Ishikawa (cell line): ENCODE measurements around the gene HSD11B1.

Source experiments
- CEBPB ChIP-seq: IDR thresholded peaks from 2 replicates; pipeline ENCODE4 v1.6.1; 2012
- CREB1 ChIP-seq: IDR thresholded peaks from 2 replicates; pipeline ENCODE4 v1.6.1; 2012; ENCODE audit warnings: low read depth
- EGR1 ChIP-seq: IDR thresholded peaks from 2 replicates; pipeline ENCODE4 v1.6.1; 2012
- EP300 ChIP-seq: IDR thresholded peaks from 2 replicates; pipeline ENCODE4 v1.6.1; 2012; ENCODE audit warnings: borderline replicate concordance
- FOXM1 ChIP-seq: IDR thresholded peaks from 2 replicates; pipeline ENCODE4 v1.6.1; 2012; ENCODE audit warnings: low read depth, borderline replicate concordance
- MAX ChIP-seq: IDR thresholded peaks from 2 replicates; pipeline ENCODE4 v1.6.1; 2012
- NFIC ChIP-seq: IDR thresholded peaks from 2 replicates; pipeline ENCODE4 v1.6.1; 2012
- RAD21 ChIP-seq: IDR thresholded peaks from 2 replicates; pipeline ENCODE4 v1.6.1; 2012; ENCODE audit warnings: low read depth
- REST ChIP-seq: IDR thresholded peaks from 2 replicates; pipeline ENCODE4 v1.6.1; 2012; ENCODE audit warnings: low read depth, mild to moderate bottlenecking
- TAF1 ChIP-seq: IDR thresholded peaks from 2 replicates; pipeline ENCODE4 v1.6.1; 2012; ENCODE audit warnings: low read depth, mild to moderate bottlenecking
- TCF12 ChIP-seq: IDR thresholded peaks from 2 replicates; pipeline ENCODE4 v1.6.1; 2012; ENCODE audit warnings: low read depth
- TEAD4 ChIP-seq: IDR thresholded peaks from 2 replicates; pipeline ENCODE4 v1.6.1; 2012
- USF1 ChIP-seq: IDR thresholded peaks from 2 replicates; pipeline ENCODE4 v1.6.1; 2012
- YY1 ChIP-seq: IDR thresholded peaks from 2 replicates; pipeline ENCODE4 v1.6.1; 2012; ENCODE audit warnings: low read depth
- ZBTB7A ChIP-seq: IDR thresholded peaks from 2 replicates; pipeline ENCODE4 v1.6.1; 2012; ENCODE audit warnings: low read depth

HSD11B1 gene

GRCh38 chr1:209723265-209723664 is 18.6 kb downstream of the HSD11B1 start:
- no peak for TF ChIP-seq ZBTB7A
- TF ChIP-seq TEAD4 = no peak

- TF ChIP-seq CEBPB (no peak), MAX (no peak), RAD21 (no peak), TAF1 (no peak), TCF12 (no peak), ZBTB7A (no peak), YY1 (no peak), CREB1 (no peak), TEAD4 (no peak), FOXM1 (no peak), EP300 (no peak), USF1 (no peak), NFIC (no peak)
Measured at GRCh38 chr1:209723756-209724693, 19.4 kb downstream of the HSD11B1 start.

GRCh38 chr1:209727286-209727685 is 22.6 kb downstream of the HSD11B1 start:
- TF ChIP-seq MAX (no peak), REST (no peak), TAF1 (no peak), FOXM1 (no peak), EP300 (no peak), EGR1 (no peak), USF1 (no peak), RAD21 (no peak), YY1 (no peak), CREB1 (no peak), CEBPB (no peak), TCF12 (no peak), ZBTB7A (no peak), NFIC (no peak)

GRCh38 chr1:209727785-209728184 is 23.1 kb downstream of the HSD11B1 start:
- no peak for TF ChIP-seq ZBTB7A
- TF ChIP-seq CREB1 = no peak
- no peak for TF ChIP-seq TCF12
- TF ChIP-seq MAX = no peak
- TF ChIP-seq FOXM1 = no peak
- no peak for TF ChIP-seq REST
- TF ChIP-seq TEAD4 = no peak
- no peak for TF ChIP-seq CEBPB
- no peak for TF ChIP-seq YY1
- TF ChIP-seq USF1 = no peak
- no peak for TF ChIP-seq RAD21
- TF ChIP-seq EGR1 = no peak
- TF ChIP-seq NFIC = no peak
- TF ChIP-seq TAF1 = no peak
- TF ChIP-seq EP300 = no peak

GRCh38 chr1:209728466-209728865 is 23.8 kb downstream of the HSD11B1 start:
- no peak for TF ChIP-seq TAF1
- TF ChIP-seq YY1 = no peak
- no peak for TF ChIP-seq RAD21
- TF ChIP-seq REST = no peak
- no peak for TF ChIP-seq EP300
- TF ChIP-seq TCF12 = no peak
- no peak for TF ChIP-seq CEBPB
- TF ChIP-seq FOXM1 = no peak
- no peak for TF ChIP-seq MAX
- no peak for TF ChIP-seq TEAD4
- no peak for TF ChIP-seq NFIC
- TF ChIP-seq ZBTB7A = no peak
- no peak for TF ChIP-seq USF1
- no peak for TF ChIP-seq CREB1
- TF ChIP-seq EGR1 = no peak
